Stimulated activated CD8-positive, alpha-beta memory T cell treated with anti-CD3 and anti-CD28 coated beads, Interleukin-4, amount 100 ng/mL, for 24 hours (primary cell): ENCODE measurements around the gene SYF2.
"Not testable (repeated sequence)": the region's sequence is repeated elsewhere in the genome, so short reads cannot be mapped to it uniquely, and the experiment has no call there.

Experiments used
- DNase-seq: peaks from one replicate; pipeline ENCODE4 v3.0.0-alpha.2; 2020; ENCODE audit warnings: low read depth

The SYF2 gene

GRCh38 chr1:25206201-25206600 is 26.1 kb downstream of the SYF2 start:
- DNase-seq, result no peak

- no peak for DNase-seq
These were observed 26.5 kb downstream of the SYF2 start for GRCh38 chr1:25205786-25206185.

GRCh38 chr1:25204797-25205480 is 27.4 kb downstream of the SYF2 start:
- no peak for DNase-seq

- no peak for DNase-seq
These were observed 31.3 kb downstream of the SYF2 start for GRCh38 chr1:25201006-25201405.

- no peak for DNase-seq
These were observed 32.3 kb downstream of the SYF2 start for GRCh38 chr1:25199819-25200620.

GRCh38 chr1:25198663-25199252 is 33.5 kb downstream of the SYF2 start:
- no peak for DNase-seq

GRCh38 chr1:25197982-25198662 is 34.2 kb downstream of the SYF2 start:
- no peak for DNase-seq

- DNase-seq, result no peak
These were observed 34.9 kb downstream of the SYF2 start for GRCh38 chr1:25197235-25197975.

- DNase-seq, result no peak
These were observed 35.5 kb downstream of the SYF2 start for GRCh38 chr1:25196830-25197229.

GRCh38 chr1:25195835-25196234 is 36.5 kb downstream of the SYF2 start:
- no peak for DNase-seq

- no peak for DNase-seq
These were observed 37.7 kb downstream of the SYF2 start for GRCh38 chr1:25194572-25195020.

- DNase-seq, result no peak
These were observed 38.2 kb downstream of the SYF2 start for GRCh38 chr1:25194054-25194453.

GRCh38 chr1:25193229-25193628 is 39.1 kb downstream of the SYF2 start:
- no peak for DNase-seq

- no peak for DNase-seq
These were observed 40.1 kb downstream of the SYF2 start for GRCh38 chr1:25192154-25192553.

- DNase-seq, result no peak
These were observed 42.0 kb downstream of the SYF2 start for GRCh38 chr1:25190260-25190659.

GRCh38 chr1:25187904-25188303 is 44.4 kb downstream of the SYF2 start:
- not testable (repeated sequence) for DNase-seq

GRCh38 chr1:25187077-25187476 is 45.2 kb downstream of the SYF2 start:
- no peak for DNase-seq

- no peak for DNase-seq
These were observed 45.9 kb downstream of the SYF2 start for GRCh38 chr1:25186161-25187007.

GRCh38 chr1:25185409-25186160 is 46.7 kb downstream of the SYF2 start:
- DNase-seq, result no peak
